SK-N-SH (cell line): ENCODE data around the gene SELENOP. TPM values are rescaled to one million over a fixed set of nuclear protein-coding genes. Genes with fewer than 3 reads are reported as not detected.
A peak's percentile ranks its signal among the peaks of the same experiment; 100 is the strongest.

Experiments
- CTCF ChIA-PET: fragments of 300-600, 350-600 bp; formaldehyde crosslinking; extraction: SDS; loops from one replicate; lab custom pipeline; 2021; lab: Yijun Ruan, JAX
- POLR2A ChIA-PET: fragments of 350-600 bp; sonication (Branson Sonifier 250); formaldehyde crosslinking; extraction: SDS; loops from one replicate; lab custom pipeline; 2020; ENCODE audit warnings: antibody characterized with exemption, inconsistent platforms; lab: Yijun Ruan, JAX
- DNase-seq: peaks from one replicate; pipeline ENCODE4 v3.0.0; 2012
- H2AFZ ChIP-seq: fragments of 200-600 bp; sonication (generic); 2 replicates; pipeline ENCODE4 v1.8.1; 2016; ENCODE audit warnings: antibody characterized with exemption, mild to moderate bottlenecking, low read depth
- H3F3A ChIP-seq: fragments of 200-600 bp; sonication (generic); replicated peaks from 2 replicates; pipeline ENCODE3; 2016; ENCODE audit warnings: antibody characterized with exemption, mild to moderate bottlenecking; ENCODE audit not compliant: insufficient read depth
- H3K27ac ChIP-seq, 2 experiments: fragments of 200-500 bp in 1 of 2; fragments of 200-600 bp in 1 of 2; sonication (Bioruptor generic) in 1 of 2; sonication (generic), shearing (Covaris generic) in 1 of 2; 2 replicates each; pipeline versions ENCODE4 v1.5.1 to v1.6.1; 2014 to 2016; ENCODE audit warnings: low read depth in 2 of 2, inconsistent platforms in 1 of 2, low read length in 1 of 2, mild to moderate bottlenecking in 1 of 2, mixed read lengths in 1 of 2
- H3K27me3 ChIP-seq: fragments of 200-600 bp; sonication (generic), shearing (Covaris generic); 2 replicates; pipeline ENCODE4 v1.6.1; 2016; ENCODE audit warnings: mixed run types; ENCODE audit not compliant: insufficient read depth
- H3K36me3 ChIP-seq, 2 experiments: fragments of 200-500 bp in 1 of 2; fragments of 200-600 bp in 1 of 2; sonication (Bioruptor generic) in 1 of 2; sonication (generic) in 1 of 2; replicated peaks in 1 of 2; 2 replicates each; pipeline versions ENCODE3 to v1.5.1; 2014 to 2016; ENCODE audit warnings: low read length in 1 of 2, mild to moderate bottlenecking in 1 of 2; ENCODE audit not compliant: insufficient read depth in 2 of 2, control insufficient read depth in 1 of 2
- H3K4me1 ChIP-seq, 2 experiments: fragments of 200-500 bp in 1 of 2; fragments of 200-600 bp in 1 of 2; sonication (Bioruptor generic) in 1 of 2; sonication (generic), shearing (Covaris generic) in 1 of 2; 2 replicates each; pipeline versions ENCODE4 v1.5.1 to v1.6.1; 2014 to 2016; ENCODE audit warnings: low read depth in 1 of 2, low read length in 1 of 2, mixed run types in 1 of 2; ENCODE audit not compliant: insufficient read depth in 2 of 2, control insufficient read depth in 1 of 2
- H3K4me2 ChIP-seq: fragments of 200-600 bp; sonication (generic), shearing (Covaris generic); 2 replicates; pipeline ENCODE4 v1.6.1; 2017; ENCODE audit warnings: mixed run types
- H3K4me3 ChIP-seq, 2 experiments: fragments of 200-500 bp in 1 of 2; fragments of 200-600 bp in 1 of 2; sonication (Bioruptor generic) in 1 of 2; sonication (generic), shearing (Covaris generic) in 1 of 2; 2 replicates each; pipeline versions ENCODE4 v1.5.1 to v1.8.1; 2014 to 2016; ENCODE audit warnings: low read depth in 2 of 2, inconsistent platforms in 1 of 2, low read length in 1 of 2, mild to moderate bottlenecking in 1 of 2, mixed read lengths in 1 of 2, moderate library complexity in 1 of 2
- H3K79me2 ChIP-seq: fragments of 200-600 bp; sonication (generic); 2 replicates; pipeline ENCODE4 v1.8.1; 2017; ENCODE audit warnings: mild to moderate bottlenecking; ENCODE audit not compliant: insufficient read depth
- H3K9ac ChIP-seq: fragments of 200-600 bp; sonication (generic); 2 replicates; pipeline ENCODE4 v1.6.1; 2017; ENCODE audit warnings: mixed run types
- H3K9me2 ChIP-seq: fragments of 200-600 bp; sonication (generic); 2 replicates; pipeline ENCODE4 v1.6.1; 2017; ENCODE audit warnings: mixed run types
- H3K9me3 ChIP-seq: fragments of 200-600 bp; sonication (generic); 2 replicates; pipeline ENCODE4 v1.6.1; 2017; ENCODE audit warnings: mixed run types, mild to moderate bottlenecking, moderate library complexity
- H4K20me1 ChIP-seq: fragments of 200-600 bp; sonication (generic); 2 replicates; pipeline ENCODE4 v1.6.1; 2017; ENCODE audit warnings: mild to moderate bottlenecking, mixed run types; ENCODE audit not compliant: insufficient read depth
- CHD2 ChIP-seq: fragments of 150-350 bp; IDR thresholded peaks from 2 replicates; pipeline ENCODE4 v1.6.1; 2018; ENCODE audit warnings: low read length; ENCODE audit not compliant: partially characterized antibody
- EP300 ChIP-seq, 2 experiments: IDR thresholded peaks; 2 replicates each; pipeline versions ENCODE4 v1.4.0 to v1.6.1; 2012; ENCODE audit warnings: borderline replicate concordance in 1 of 2, low read depth in 1 of 2, low read length in 1 of 2
- EZH2phosphoT487 ChIP-seq: fragments of 200-600 bp; sonication (generic); IDR thresholded peaks from 2 replicates; pipeline ENCODE4 v1.6.1; 2017; ENCODE audit warnings: low read depth, mixed run types, mild to moderate bottlenecking, antibody characterized with exemption, moderate library complexity, borderline replicate concordance
- FOSL2 ChIP-seq: IDR thresholded peaks from 2 replicates; pipeline ENCODE4 v1.4.0; 2012; ENCODE audit warnings: low read depth, mild to moderate bottlenecking, moderate library complexity, borderline replicate concordance
- GABPA ChIP-seq: IDR thresholded peaks from 2 replicates; pipeline ENCODE4 v1.4.0; 2012; ENCODE audit warnings: low read depth, mild to moderate bottlenecking
- MXI1 ChIP-seq: IDR thresholded peaks from 2 replicates; pipeline ENCODE4 v1.6.1; 2012; ENCODE audit warnings: mild to moderate bottlenecking, low read depth, low read length, improper control_type of control experiment
- NFIC ChIP-seq: IDR thresholded peaks from 2 replicates; pipeline ENCODE4 v1.4.0; 2012; ENCODE audit warnings: borderline replicate concordance
- NRF1 ChIP-seq: IDR thresholded peaks from 2 replicates; pipeline ENCODE4 v1.6.1; 2012; ENCODE audit warnings: low read depth, mild to moderate bottlenecking, low read length
- POLR2AphosphoS5 ChIP-seq: IDR thresholded peaks from 2 replicates; pipeline ENCODE4 v1.6.1; 2012; ENCODE audit warnings: low read depth, low read length
- RXRA ChIP-seq: IDR thresholded peaks from 2 replicates; pipeline ENCODE4 v1.4.0; 2012; ENCODE audit warnings: low read depth, mild to moderate bottlenecking, borderline replicate concordance
- SMC3 ChIP-seq: IDR thresholded peaks from 2 replicates; pipeline ENCODE4 v1.6.1; 2012; ENCODE audit warnings: low read depth, low read length, improper control_type of control experiment
- TAF1 ChIP-seq: IDR thresholded peaks from 2 replicates; pipeline ENCODE4 v1.6.1; 2012; ENCODE audit warnings: low read depth, mild to moderate bottlenecking, low read length, moderate library complexity, borderline replicate concordance
- TEAD4 ChIP-seq: IDR thresholded peaks from 2 replicates; pipeline ENCODE4 v1.4.0; 2012; ENCODE audit warnings: mild to moderate bottlenecking, borderline replicate concordance; ENCODE audit not compliant: insufficient read depth
- WGBS: methylation state at CpG from one replicate; pipeline ENCODE4 v1.1.6; 2017; ENCODE audit warnings: low lambda C conversion rate; 5-methylcytosine and 5-hydroxymethylcytosine counted together
- polyA plus RNA-seq, 3 experiments: library from polyadenylated mRNA; depleted of rRNA; stranded (reverse); fragments of >200 nt; gene quantifications; 2 replicates each; pipeline ENCODE4 v1.2.3, GENCODE V29; 2012
- TF ChIP-seq, protein P1 (sequence below): IDR thresholded peaks from 2 replicates; pipeline ENCODE4 v1.4.0; 2012; ENCODE audit warnings: low read depth
- TF ChIP-seq, protein P2 (sequence below): IDR thresholded peaks from 2 replicates; pipeline ENCODE4; 2012
- TF ChIP-seq, protein P3 (sequence below): IDR thresholded peaks from 2 replicates; pipeline ENCODE4 v1.4.0; 2012; ENCODE audit warnings: low read depth, borderline replicate concordance
- TF ChIP-seq, protein P4 (sequence below): fragments of 200-600 bp; sonication (generic); IDR thresholded peaks from 2 replicates; pipeline ENCODE4 v1.6.1; 2017; ENCODE audit warnings: antibody characterized with exemption, mild to moderate bottlenecking, moderate library complexity
- TF ChIP-seq, protein P5 (sequence below): fragments of 150-350 bp; IDR thresholded peaks from 2 replicates; pipeline ENCODE4 v1.6.1; 2016; ENCODE audit warnings: mild to moderate bottlenecking, low read depth, low read length

Gene SELENOP
- polyA plus RNA-seq, 1 of the 3 experiments (the other 2 are of a cell fraction): 0.08 TPM

DNA sequence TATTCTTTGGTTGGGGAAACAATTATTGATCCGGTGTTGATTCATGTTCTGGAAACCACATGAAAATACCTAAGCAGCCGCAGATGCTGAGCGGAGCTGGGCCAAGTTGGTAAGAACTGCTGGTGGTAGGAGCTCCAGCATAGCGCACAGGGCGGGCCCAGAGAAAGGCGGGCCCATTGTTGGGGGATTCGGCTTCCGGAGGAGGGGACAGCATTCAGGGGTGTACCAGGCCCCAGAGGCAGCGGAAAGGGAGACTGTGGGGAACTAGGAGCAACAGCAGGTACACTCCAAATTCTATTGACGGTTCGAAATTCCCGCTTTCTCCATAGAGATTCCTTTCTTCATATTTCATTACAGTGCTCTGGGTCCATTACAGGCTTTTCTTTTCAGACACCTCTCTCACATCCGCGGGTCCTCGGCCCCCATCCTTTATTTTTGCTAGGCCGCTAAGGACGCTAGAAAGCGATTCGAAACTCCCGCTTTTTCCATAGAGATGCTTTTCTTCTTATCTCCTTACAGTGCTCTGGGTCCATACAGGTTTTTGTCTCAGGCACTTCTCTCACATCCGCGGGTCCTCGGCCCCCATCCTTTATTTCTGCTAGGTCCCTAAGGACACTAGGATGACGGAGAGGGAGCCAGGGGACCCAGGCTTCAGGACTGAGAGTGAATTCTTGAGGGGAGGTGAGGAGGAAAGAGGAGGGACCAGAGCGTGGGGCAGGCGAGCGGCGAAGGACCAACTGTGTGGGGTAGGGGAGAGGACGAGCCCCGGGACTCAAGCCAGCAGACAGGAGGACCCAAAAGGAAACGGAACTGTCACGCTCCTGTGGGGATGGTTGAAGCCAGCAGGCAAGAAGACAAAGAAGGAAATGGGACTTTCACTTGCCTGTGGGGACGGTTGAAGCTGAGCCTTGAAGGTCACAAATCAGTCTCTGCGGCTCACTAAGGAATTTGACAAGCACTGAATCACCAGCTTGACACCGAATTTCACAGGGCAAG is 54.8 kb downstream of the SELENOP start, which contains the start of gene CCDC152:
Gene CCDC152 (plus strand): TSS at position 213 of the 996 bp plus-strand sequence. CDS start 2,304 bp downstream, outside the sequence.
- peak within 1 kb of the TSS; percentile 63 for H3K9ac ChIP-seq
- H3K27me3 ChIP-seq: no peaks in the 10 kb centered on the region
- H3K9me2 ChIP-seq: no peaks in the 10 kb centered on the region
- H3K4me1 ChIP-seq: peaks cover 0 to 4% of the 10 kb centered on the region in 2 experiments; a peak in 1 of 4 replicates
- no peak within 1 kb of the TSS for H3K27ac ChIP-seq
- H3K4me2 ChIP-seq: peak within 1 kb of the TSS; percentile 75
- no peaks in the 10 kb centered on the region for H4K20me1 ChIP-seq
- peak within 1 kb of the TSS; percentile 92 for H2AFZ ChIP-seq
- peak; percentile 74 for DNase-seq
- CTCF ChIA-PET: interaction anchor here (1.8 to 2.2 kb wide), 2 partner anchors 10 to 11 kb away, joined by 6 read pairs; no protein-coding TSS in a partner anchor
- H3K79me2 ChIP-seq: no peaks in the 10 kb centered on the region
- H3K4me3 ChIP-seq: peak within 1 kb of the TSS; percentile 53 to 66
- TF ChIP-seq POLR2AphosphoS5 (peak; percentile 53), FOSL2 (no peak), TEAD4 (no peak), RXRA (no peak), NRF1 (no peak), GABPA (peak; percentile 84), TAF1 (peak; percentile 64; the same call in 1 of the 2 replicates)
- TF ChIP-seq, protein P1, sequence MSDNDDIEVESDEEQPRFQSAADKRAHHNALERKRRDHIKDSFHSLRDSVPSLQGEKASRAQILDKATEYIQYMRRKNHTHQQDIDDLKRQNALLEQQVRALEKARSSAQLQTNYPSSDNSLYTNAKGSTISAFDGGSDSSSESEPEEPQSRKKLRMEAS: peak; percentile 17; the same call in 1 of the 2 replicates
- TF ChIP-seq, protein P2, sequence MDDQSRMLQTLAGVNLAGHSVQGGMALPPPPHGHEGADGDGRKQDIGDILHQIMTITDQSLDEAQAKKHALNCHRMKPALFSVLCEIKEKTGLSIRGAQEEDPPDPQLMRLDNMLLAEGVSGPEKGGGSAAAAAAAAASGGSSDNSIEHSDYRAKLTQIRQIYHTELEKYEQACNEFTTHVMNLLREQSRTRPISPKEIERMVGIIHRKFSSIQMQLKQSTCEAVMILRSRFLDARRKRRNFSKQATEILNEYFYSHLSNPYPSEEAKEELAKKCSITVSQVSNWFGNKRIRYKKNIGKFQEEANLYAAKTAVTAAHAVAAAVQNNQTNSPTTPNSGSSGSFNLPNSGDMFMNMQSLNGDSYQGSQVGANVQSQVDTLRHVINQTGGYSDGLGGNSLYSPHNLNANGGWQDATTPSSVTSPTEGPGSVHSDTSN: peak; percentile 52
- H3K9me3 ChIP-seq: no peaks in the 10 kb centered on the region
- H3F3A ChIP-seq: no peaks in the 10 kb centered on the region
- POLR2A ChIA-PET: interaction anchor here (1.0 kb wide), 1 partner anchor 9 kb away, joined by 3 read pairs; no protein-coding TSS in a partner anchor
- H3K36me3 ChIP-seq: no peaks in the 10 kb centered on the region
- 10% methylated on average over 35 of the region's 35 CpGs for WGBS

DNA sequence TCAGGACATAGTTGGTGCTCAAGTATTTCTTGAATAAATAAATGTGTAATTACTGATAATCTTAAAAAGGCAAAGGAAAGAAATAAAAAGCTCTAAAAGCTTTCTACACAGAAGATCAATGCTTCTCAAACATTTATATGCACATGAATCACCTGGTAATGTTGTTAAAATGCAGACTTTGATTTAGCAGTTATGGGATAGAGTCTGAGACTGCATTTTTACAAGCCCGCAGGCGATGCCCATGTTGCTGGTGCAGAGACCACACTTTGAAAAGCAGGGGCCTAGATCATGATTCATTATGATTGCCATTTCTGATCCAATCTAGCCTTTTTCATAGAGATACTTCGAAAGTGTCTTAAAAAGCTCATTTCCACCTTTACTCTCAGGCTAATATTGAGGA is 58.6 kb downstream of the SELENOP start:
- Histone ChIP-seq H3K4me2 (no peak overlapping the region), H3K4me3 (no peak overlapping the region), H3K9ac (no peak overlapping the region), H3K27me3 (no peaks in the 10 kb centered on the region), H3K9me3 (no peaks in the 10 kb centered on the region), H3K27ac (no peak overlapping the region), H2AFZ (no peak overlapping the region), H3K36me3 (no peaks in the 10 kb centered on the region), H3K9me2 (no peaks in the 10 kb centered on the region), H4K20me1 (no peaks in the 10 kb centered on the region), H3K79me2 (no peaks in the 10 kb centered on the region), H3F3A (peaks cover 6% of the 10 kb centered on the region), H3K4me1 (peaks cover 0 to 4% of the 10 kb centered on the region in 2 experiments; a peak in 1 of 4 replicates)
- WGBS: 57% methylated on average over 3 of the region's 3 CpGs
- no peak for DNase-seq
- CTCF ChIA-PET: interaction anchor here (1.4 to 4.6 kb wide), 2 partner anchors 15 to 170 kb away, joined by 6 to 22 read pairs; no protein-coding TSS in a partner anchor
- POLR2A ChIA-PET: no interaction called here
- TF ChIP-seq, protein P3, sequence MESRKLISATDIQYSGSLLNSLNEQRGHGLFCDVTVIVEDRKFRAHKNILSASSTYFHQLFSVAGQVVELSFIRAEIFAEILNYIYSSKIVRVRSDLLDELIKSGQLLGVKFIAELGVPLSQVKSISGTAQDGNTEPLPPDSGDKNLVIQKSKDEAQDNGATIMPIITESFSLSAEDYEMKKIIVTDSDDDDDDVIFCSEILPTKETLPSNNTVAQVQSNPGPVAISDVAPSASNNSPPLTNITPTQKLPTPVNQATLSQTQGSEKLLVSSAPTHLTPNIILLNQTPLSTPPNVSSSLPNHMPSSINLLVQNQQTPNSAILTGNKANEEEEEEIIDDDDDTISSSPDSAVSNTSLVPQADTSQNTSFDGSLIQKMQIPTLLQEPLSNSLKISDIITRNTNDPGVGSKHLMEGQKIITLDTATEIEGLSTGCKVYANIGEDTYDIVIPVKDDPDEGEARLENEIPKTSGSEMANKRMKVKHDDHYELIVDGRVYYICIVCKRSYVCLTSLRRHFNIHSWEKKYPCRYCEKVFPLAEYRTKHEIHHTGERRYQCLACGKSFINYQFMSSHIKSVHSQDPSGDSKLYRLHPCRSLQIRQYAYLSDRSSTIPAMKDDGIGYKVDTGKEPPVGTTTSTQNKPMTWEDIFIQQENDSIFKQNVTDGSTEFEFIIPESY: no peak
- TF ChIP-seq MXI1 (no peak), CHD2 (no peak), TEAD4 (no peak), SMC3 (no peak), TAF1 (no peak), EZH2phosphoT487 (no peak), EP300 (IDR thresholded peaks at IDR 0.05; ENCODE audit: borderline replicate concordance in 1 of 2, low read depth in 1 of 2, low read length in 1 of 2) (no peak), NFIC (no peak)
- TF ChIP-seq, protein P4, sequence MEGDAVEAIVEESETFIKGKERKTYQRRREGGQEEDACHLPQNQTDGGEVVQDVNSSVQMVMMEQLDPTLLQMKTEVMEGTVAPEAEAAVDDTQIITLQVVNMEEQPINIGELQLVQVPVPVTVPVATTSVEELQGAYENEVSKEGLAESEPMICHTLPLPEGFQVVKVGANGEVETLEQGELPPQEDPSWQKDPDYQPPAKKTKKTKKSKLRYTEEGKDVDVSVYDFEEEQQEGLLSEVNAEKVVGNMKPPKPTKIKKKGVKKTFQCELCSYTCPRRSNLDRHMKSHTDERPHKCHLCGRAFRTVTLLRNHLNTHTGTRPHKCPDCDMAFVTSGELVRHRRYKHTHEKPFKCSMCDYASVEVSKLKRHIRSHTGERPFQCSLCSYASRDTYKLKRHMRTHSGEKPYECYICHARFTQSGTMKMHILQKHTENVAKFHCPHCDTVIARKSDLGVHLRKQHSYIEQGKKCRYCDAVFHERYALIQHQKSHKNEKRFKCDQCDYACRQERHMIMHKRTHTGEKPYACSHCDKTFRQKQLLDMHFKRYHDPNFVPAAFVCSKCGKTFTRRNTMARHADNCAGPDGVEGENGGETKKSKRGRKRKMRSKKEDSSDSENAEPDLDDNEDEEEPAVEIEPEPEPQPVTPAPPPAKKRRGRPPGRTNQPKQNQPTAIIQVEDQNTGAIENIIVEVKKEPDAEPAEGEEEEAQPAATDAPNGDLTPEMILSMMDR: no peak
- TF ChIP-seq, protein P5, sequence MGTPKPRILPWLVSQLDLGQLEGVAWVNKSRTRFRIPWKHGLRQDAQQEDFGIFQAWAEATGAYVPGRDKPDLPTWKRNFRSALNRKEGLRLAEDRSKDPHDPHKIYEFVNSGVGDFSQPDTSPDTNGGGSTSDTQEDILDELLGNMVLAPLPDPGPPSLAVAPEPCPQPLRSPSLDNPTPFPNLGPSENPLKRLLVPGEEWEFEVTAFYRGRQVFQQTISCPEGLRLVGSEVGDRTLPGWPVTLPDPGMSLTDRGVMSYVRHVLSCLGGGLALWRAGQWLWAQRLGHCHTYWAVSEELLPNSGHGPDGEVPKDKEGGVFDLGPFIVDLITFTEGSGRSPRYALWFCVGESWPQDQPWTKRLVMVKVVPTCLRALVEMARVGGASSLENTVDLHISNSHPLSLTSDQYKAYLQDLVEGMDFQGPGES: no peak
